ENCODE measurements around the gene TTLL5.

DNA sequence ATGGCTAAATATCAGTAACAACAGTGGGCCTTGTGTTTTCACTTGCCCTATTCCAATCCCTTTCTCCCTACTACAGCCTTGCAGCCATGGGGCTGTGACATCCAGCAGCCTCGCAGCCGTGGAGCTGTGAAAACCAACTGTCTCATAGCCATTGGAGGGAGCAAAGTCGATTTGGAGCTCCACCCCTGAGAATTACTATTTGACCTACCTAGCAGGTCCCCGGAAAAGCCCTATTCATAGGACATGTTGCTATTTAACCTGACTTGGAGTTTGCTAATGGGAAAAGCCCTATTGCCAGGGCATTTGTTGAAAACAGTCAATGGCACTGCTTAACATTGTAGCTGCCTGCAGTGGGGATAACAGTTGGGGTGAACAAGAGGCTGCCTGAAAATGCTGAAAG, 33.6 kb upstream of the TTLL5 start:
- TF ChIP-seq, protein P1, sequence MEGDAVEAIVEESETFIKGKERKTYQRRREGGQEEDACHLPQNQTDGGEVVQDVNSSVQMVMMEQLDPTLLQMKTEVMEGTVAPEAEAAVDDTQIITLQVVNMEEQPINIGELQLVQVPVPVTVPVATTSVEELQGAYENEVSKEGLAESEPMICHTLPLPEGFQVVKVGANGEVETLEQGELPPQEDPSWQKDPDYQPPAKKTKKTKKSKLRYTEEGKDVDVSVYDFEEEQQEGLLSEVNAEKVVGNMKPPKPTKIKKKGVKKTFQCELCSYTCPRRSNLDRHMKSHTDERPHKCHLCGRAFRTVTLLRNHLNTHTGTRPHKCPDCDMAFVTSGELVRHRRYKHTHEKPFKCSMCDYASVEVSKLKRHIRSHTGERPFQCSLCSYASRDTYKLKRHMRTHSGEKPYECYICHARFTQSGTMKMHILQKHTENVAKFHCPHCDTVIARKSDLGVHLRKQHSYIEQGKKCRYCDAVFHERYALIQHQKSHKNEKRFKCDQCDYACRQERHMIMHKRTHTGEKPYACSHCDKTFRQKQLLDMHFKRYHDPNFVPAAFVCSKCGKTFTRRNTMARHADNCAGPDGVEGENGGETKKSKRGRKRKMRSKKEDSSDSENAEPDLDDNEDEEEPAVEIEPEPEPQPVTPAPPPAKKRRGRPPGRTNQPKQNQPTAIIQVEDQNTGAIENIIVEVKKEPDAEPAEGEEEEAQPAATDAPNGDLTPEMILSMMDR (IDR thresholded peaks at IDR 0.05): no peak
- TF ChIP-seq POLR2AphosphoS5 (IDR thresholded peaks at IDR 0.05): no peak
- no peak for TF ChIP-seq POLR2A (IDR thresholded peaks at IDR 0.05)
- TF ChIP-seq EP300 (IDR thresholded peaks at IDR 0.05): no peak
